ENCODE data around the gene FRMD4B.

DNA sequence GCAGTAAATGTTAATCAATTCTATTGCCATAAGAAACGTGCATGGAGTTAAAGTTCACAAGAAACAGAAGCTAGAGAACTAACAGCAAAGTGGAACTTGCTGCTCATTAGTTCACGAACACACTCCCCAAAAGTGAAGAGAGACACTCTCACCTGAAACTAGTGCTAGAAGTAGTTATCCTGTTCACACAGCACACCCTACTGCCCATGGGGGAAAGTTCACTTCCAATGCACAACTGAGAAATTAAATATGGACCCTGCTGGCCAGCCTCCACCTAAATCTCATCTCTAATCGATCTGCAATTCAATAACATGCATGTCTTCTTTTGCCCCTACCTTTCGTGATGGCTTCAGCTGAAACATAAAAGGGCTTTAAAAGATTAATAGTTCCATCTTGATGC lies 39.4 kb upstream of the FRMD4B start:
- TF ChIP-seq CTCF (IDR thresholded peaks at IDR 0.05; ENCODE audit: extremely low read depth in 1 of 2, insufficient read depth in 1 of 2, low read depth in 1 of 2, low read length in 2 of 2): peak; percentile 71 to 74
- no peak for TF ChIP-seq POLR2A (IDR thresholded peaks at IDR 0.05; ENCODE audit: low read depth, low read length)
- TF ChIP-seq EZH2 (IDR thresholded peaks at IDR 0.05; ENCODE audit: borderline replicate concordance, low read depth, low read length, severe bottlenecking): no peak
- TF ChIP-seq, protein P1, sequence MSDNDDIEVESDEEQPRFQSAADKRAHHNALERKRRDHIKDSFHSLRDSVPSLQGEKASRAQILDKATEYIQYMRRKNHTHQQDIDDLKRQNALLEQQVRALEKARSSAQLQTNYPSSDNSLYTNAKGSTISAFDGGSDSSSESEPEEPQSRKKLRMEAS (IDR thresholded peaks at IDR 0.05; ENCODE audit: insufficient read depth, insufficient read length): no peak
- no peak for TF ChIP-seq JUN (IDR thresholded peaks at IDR 0.05; ENCODE audit: borderline replicate concordance, insufficient read depth, insufficient read length, low read depth)

Measured in endothelial cell of umbilical vein (primary cell).